HCT116 (cell line): ENCODE results near the gene GRIK2. TPM values are rescaled to one million over a fixed set of nuclear protein-coding genes. Genes with fewer than 3 reads are reported as not detected.

ENCODE experiments used
- ATAC-seq: fragments of 200-7000 bp; cut with Tn5 transposase; 2 replicates; pipeline ENCODE4 v1.9.1; 2020; ENCODE audit warnings: mild to moderate bottlenecking, moderate library complexity
- BruUV-seq: library from RNA; stranded (reverse); fragments of 400-500 nt; replicated peaks from 2 replicates; lab custom pipeline; 2021; lab: Mats Ljungman, UMichigan
- CTCF ChIA-PET: fragments of 300-600 bp; sonication (Branson Sonifier 250); formaldehyde crosslinking; loops from one replicate; lab custom pipeline; 2021; ENCODE audit warnings: antibody characterized with exemption; lab: Charles Lee
- POLR2A ChIA-PET: fragments of 300-600, 350-600 bp; sonication (Branson Sonifier 250); formaldehyde crosslinking; loops from one replicate; lab custom pipeline; 2021; ENCODE audit warnings: antibody characterized with exemption; lab: Charles Lee
- RAD21 ChIA-PET, 2 experiments: fragments of 300-600 bp; sonication (Branson Sonifier 250); formaldehyde crosslinking; loops; one replicate each; lab custom pipeline; 2023; ENCODE audit warnings: low total read pairs in 2 of 2; ENCODE audit not compliant: uncharacterized antibody in 2 of 2, unreplicated experiment in 2 of 2, low non-redundant PET in 1 of 2; lab: Charles Lee
- DNase-seq: peaks from one replicate; pipeline ENCODE4 v3.0.0-alpha.2; 2010; ENCODE audit warnings: low read depth, low spot score
- H2AFZ ChIP-seq: fragments of 200-600 bp; shearing (Covaris generic), sonication (generic); 2 replicates; pipeline ENCODE4 v1.6.1; 2017; ENCODE audit warnings: low read depth, mixed run types, mixed read lengths, antibody characterized with exemption, low read length; ENCODE audit not compliant: poor library complexity, severe bottlenecking
- H3K27ac ChIP-seq: 2 replicates; pipeline ENCODE4 v1.5.1; 2012; ENCODE audit warnings: low read depth, low read length
- H3K27me3 ChIP-seq: fragments of 200-600 bp; sonication (generic); 2 replicates; pipeline ENCODE4 v1.6.1; 2016; ENCODE audit warnings: mixed run types, low read length, mixed read lengths; ENCODE audit not compliant: insufficient read depth
- H3K36me3 ChIP-seq, 2 experiments: fragments of 200-500 bp in 1 of 2; fragments of 200-600 bp in 1 of 2; sonication (Bioruptor generic) in 1 of 2; sonication (generic) in 1 of 2; 2 replicates each; pipeline versions ENCODE4 v1.5.1 to v1.6.1; 2014 to 2016; ENCODE audit warnings: low read length in 2 of 2, inconsistent platforms in 1 of 2, mixed read lengths in 1 of 2, mixed run types in 1 of 2; ENCODE audit not compliant: insufficient read depth in 2 of 2, control insufficient read depth in 1 of 2
- H3K4me1 ChIP-seq, 2 experiments: fragments of 200-600 bp in 1 of 2; sonication (generic) in 1 of 2; 2 replicates each; pipeline versions ENCODE4 v1.5.1 to v1.6.1; 2012 to 2017; ENCODE audit warnings: low read length in 2 of 2, inconsistent platforms in 1 of 2, mild to moderate bottlenecking in 1 of 2, mixed read lengths in 1 of 2, mixed run types in 1 of 2, moderate library complexity in 1 of 2; ENCODE audit not compliant: insufficient read depth in 2 of 2, control insufficient read depth in 1 of 2
- H3K4me2 ChIP-seq: fragments of 200-600 bp; sonication (generic); 2 replicates; pipeline ENCODE4 v1.6.1; 2017; ENCODE audit warnings: mixed run types, low read length, mixed read lengths
- H3K4me3 ChIP-seq, 2 experiments: fragments of 200-600 bp in 1 of 2; sonication (generic) in 1 of 2; replicated peaks in 1 of 2; 2 replicates each; pipeline ENCODE4 v1.5.1; 2011 to 2016; ENCODE audit warnings: low read length in 2 of 2, control low read depth in 1 of 2, low read depth in 1 of 2, mild to moderate bottlenecking in 1 of 2, mixed read lengths in 1 of 2, mixed run types in 1 of 2
- H3K79me2 ChIP-seq: fragments of 200-600 bp; sonication (generic); 2 replicates; pipeline ENCODE4 v1.6.1; 2017; ENCODE audit warnings: mild to moderate bottlenecking, mixed run types, low read length, moderate library complexity, mixed read lengths; ENCODE audit not compliant: insufficient read depth
- H3K9ac ChIP-seq: fragments of 200-600 bp; sonication (generic); 2 replicates; pipeline ENCODE4 v1.6.1; 2016; ENCODE audit warnings: low read length, mixed read lengths
- H3K9me2 ChIP-seq: fragments of 200-600 bp; sonication (generic), shearing (Covaris generic); 2 replicates; pipeline ENCODE4 v1.6.1; 2017; ENCODE audit warnings: mixed run types, mild to moderate bottlenecking, moderate library complexity; ENCODE audit not compliant: insufficient read depth
- H3K9me3 ChIP-seq, 2 experiments: fragments of 200-500 bp in 1 of 2; fragments of 200-600 bp in 1 of 2; sonication (Bioruptor generic) in 1 of 2; sonication (generic) in 1 of 2; 2 replicates each; pipeline ENCODE4 v1.6.1; 2014 to 2017; ENCODE audit warnings: low read length in 2 of 2, mixed read lengths in 2 of 2, inconsistent platforms in 1 of 2, low read depth in 1 of 2, mild to moderate bottlenecking in 1 of 2, mixed run types in 1 of 2, moderate library complexity in 1 of 2; ENCODE audit not compliant: control insufficient read depth in 1 of 2, insufficient read depth in 1 of 2
- H4K20me1 ChIP-seq: fragments of 200-600 bp; sonication (generic), shearing (Covaris generic); 2 replicates; pipeline ENCODE4 v1.6.1; 2017; ENCODE audit warnings: mixed run types, mild to moderate bottlenecking, moderate library complexity; ENCODE audit not compliant: insufficient read depth
- ELF1 ChIP-seq: IDR thresholded peaks from 2 replicates; pipeline ENCODE4 v1.6.1; 2012; ENCODE audit warnings: low read depth, borderline replicate concordance
- FOSL1 ChIP-seq: IDR thresholded peaks from 2 replicates; pipeline ENCODE4 v1.6.1; 2012; ENCODE audit warnings: low read depth
- JUND ChIP-seq: IDR thresholded peaks from 2 replicates; pipeline ENCODE4 v1.6.1; 2012
- POLR2A ChIP-seq: IDR thresholded peaks from 2 replicates; pipeline ENCODE4 v1.7.0; 2011; ENCODE audit warnings: borderline replicate concordance; ENCODE audit not compliant: insufficient read depth, insufficient read length; ENCODE audit errors: extremely low read depth
- SIN3A ChIP-seq: IDR thresholded peaks from 2 replicates; pipeline ENCODE4 v1.6.1; 2012; ENCODE audit warnings: low read depth
- SRF ChIP-seq: IDR thresholded peaks from 2 replicates; pipeline ENCODE4 v1.6.1; 2012; ENCODE audit warnings: low read depth
- ZNF274 ChIP-seq: fragments of 200-500 bp; sonication (Bioruptor generic); IDR thresholded peaks from 2 replicates; pipeline ENCODE4 v1.6.1; 2014; ENCODE audit warnings: mild to moderate bottlenecking, low read depth, low read length, inconsistent platforms
- intact Hi-C: fragments of 100-400 bp; cut with micrococcal nuclease; formaldehyde crosslinking; loops from 2 replicates; pipeline ENCODE4 v1.10.0; 2022
- total RNA-seq: library from RNA; stranded (reverse); gene quantifications from one replicate; pipeline ENCODE4 v1.2.1, GENCODE V29; 2021; ENCODE audit not compliant: unreplicated experiment
- TF ChIP-seq, protein P1 (sequence below), 3 experiments: fragments of 200-600 bp in 1 of 3; sonication (generic) in 1 of 3; IDR thresholded peaks in 2 of 3; conservative IDR thresholded peaks in 1 of 3; 2 replicates each; pipeline ENCODE4 v1.5.1; 2012 to 2017; ENCODE audit warnings: low read depth in 2 of 3, low read length in 2 of 3, antibody characterized with exemption in 1 of 3, borderline replicate concordance in 1 of 3, control low read depth in 1 of 3, mild to moderate bottlenecking in 1 of 3, mixed read lengths in 1 of 3, mixed run types in 1 of 3, moderate library complexity in 1 of 3; ENCODE audit not compliant: insufficient read depth in 1 of 3

Gene GRIK2
- total RNA-seq, 1 experiment from 2014 or later, result 0.64 TPM

DNA sequence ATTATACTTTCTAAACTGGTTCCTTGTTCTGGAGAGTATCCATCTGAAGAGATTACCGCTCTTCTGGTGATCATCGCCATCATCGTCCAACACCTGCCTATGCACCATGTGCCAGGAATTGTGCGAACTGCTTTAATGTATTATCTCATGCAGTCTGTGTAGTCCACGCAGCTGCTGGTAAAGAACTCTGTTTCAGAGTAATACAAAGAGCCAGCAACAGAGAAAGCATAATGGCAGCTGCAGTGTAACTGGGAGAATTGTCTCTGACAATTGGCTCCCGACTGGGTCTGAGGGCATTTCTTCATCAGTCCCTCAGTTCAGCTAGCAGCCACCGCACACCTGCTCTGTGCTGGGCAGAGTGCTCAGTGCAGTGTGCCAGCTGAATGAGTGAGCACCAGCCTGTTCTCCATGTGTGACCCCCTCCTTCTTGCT is 383.4 kb downstream of the GRIK2 start:
- TF ChIP-seq ZNF274, result no peak
- TF ChIP-seq, all 23 proteins: peak for 0
- ChIA-PET POLR2A (no interaction called here), RAD21 (no interaction called here), CTCF (no interaction called here)
- Histone ChIP-seq H2AFZ (no peak overlapping the region), H3K27me3 (no peaks in the 10 kb centered on the region), H3K9me2 (no peaks in the 10 kb centered on the region), H3K36me3 (no peaks in the 10 kb centered on the region), H3K9ac (no peak overlapping the region), H3K4me3 (no peak overlapping the region), H3K4me1 (no peaks in the 10 kb centered on the region), H3K27ac (no peak overlapping the region), H4K20me1 (no peaks in the 10 kb centered on the region), H3K9me3 (no peaks in the 10 kb centered on the region), H3K4me2 (no peak overlapping the region), H3K79me2 (no peaks in the 10 kb centered on the region)
- intact Hi-C loops, result loop anchor here (10.0 kb wide), 1 partner anchor 382 kb away; the partner anchor contains the start of gene GRIK2
- ATAC-seq, result no peak
- no TSS peak for BruUV-seq
- no peak for DNase-seq

DNA sequence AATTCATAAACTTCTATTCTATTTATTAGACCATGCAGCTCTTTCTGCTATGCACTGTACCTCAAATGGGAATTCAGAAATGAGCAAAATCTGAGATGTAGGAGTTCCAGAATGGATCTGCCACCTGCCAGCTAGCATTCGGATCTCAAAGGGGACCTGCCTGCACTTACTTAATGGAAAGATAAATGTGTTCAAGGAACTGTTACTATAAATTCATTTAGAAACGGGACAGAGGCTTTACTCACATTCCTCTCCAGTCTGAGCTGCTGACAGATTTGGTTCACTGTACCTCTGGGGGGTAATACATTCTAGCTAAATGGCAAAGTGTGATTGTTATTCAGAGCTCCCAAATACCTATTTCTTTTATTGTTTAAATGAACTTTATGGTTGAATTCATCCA is 384.1 kb downstream of the GRIK2 start:
- DNase-seq (no peak), ATAC-seq (no peak)
- Histone ChIP-seq H3K27ac (no peak overlapping the region), H3K9me2 (no peaks in the 10 kb centered on the region), H4K20me1 (no peaks in the 10 kb centered on the region), H3K4me1 (no peaks in the 10 kb centered on the region), H3K79me2 (no peaks in the 10 kb centered on the region), H3K4me3 (no peak overlapping the region), H2AFZ (no peak overlapping the region), H3K9me3 (no peaks in the 10 kb centered on the region), H3K9ac (no peak overlapping the region), H3K4me2 (no peak overlapping the region), H3K27me3 (no peaks in the 10 kb centered on the region), H3K36me3 (no peaks in the 10 kb centered on the region)
- intact Hi-C loops, result loop anchor here (10.0 kb wide), 1 partner anchor 383 kb away; the partner anchor contains the start of gene GRIK2
- BruUV-seq, result no TSS peak
- ChIA-PET CTCF (no interaction called here), RAD21 (no interaction called here), POLR2A (no interaction called here)
- TF ChIP-seq FOSL1, result no peak
- no peak for TF ChIP-seq JUND
- no peak for TF ChIP-seq SRF
- TF ChIP-seq, protein P1, sequence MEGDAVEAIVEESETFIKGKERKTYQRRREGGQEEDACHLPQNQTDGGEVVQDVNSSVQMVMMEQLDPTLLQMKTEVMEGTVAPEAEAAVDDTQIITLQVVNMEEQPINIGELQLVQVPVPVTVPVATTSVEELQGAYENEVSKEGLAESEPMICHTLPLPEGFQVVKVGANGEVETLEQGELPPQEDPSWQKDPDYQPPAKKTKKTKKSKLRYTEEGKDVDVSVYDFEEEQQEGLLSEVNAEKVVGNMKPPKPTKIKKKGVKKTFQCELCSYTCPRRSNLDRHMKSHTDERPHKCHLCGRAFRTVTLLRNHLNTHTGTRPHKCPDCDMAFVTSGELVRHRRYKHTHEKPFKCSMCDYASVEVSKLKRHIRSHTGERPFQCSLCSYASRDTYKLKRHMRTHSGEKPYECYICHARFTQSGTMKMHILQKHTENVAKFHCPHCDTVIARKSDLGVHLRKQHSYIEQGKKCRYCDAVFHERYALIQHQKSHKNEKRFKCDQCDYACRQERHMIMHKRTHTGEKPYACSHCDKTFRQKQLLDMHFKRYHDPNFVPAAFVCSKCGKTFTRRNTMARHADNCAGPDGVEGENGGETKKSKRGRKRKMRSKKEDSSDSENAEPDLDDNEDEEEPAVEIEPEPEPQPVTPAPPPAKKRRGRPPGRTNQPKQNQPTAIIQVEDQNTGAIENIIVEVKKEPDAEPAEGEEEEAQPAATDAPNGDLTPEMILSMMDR (IDR thresholded peaks at IDR 0.05 in 2 of 3, conservative IDR thresholded peaks at IDR 0.05 in 1 of 3; ENCODE audit: borderline replicate concordance in 1 of 3, insufficient read depth in 1 of 3, low read depth in 2 of 3, low read length in 2 of 3), result no peak
- TF ChIP-seq ZNF274, result no peak
- no peak for TF ChIP-seq SIN3A
- no peak for TF ChIP-seq POLR2A
- TF ChIP-seq ELF1, result no peak
